H1 (cell line): ENCODE measurements around the gene HMSD. TPM values are rescaled to one million over a fixed set of nuclear protein-coding genes. Genes with fewer than 3 reads are reported as not detected.

Experiments
- CTCF ChIA-PET: fragments of 300-600 bp; sonication (Branson Sonifier 250); formaldehyde crosslinking; loops from one replicate; lab custom pipeline; 2021; ENCODE audit not compliant: partially characterized antibody; lab: Charles Lee
- POLR2A ChIA-PET: fragments of 300-600 bp; sonication (Branson Sonifier 250); formaldehyde crosslinking; loops from one replicate; lab custom pipeline; 2021; ENCODE audit warnings: inconsistent platforms; ENCODE audit not compliant: partially characterized antibody; lab: Charles Lee
- DNase-seq, 2 experiments: peaks; one replicate each; pipeline versions ENCODE4 v3.0.0 to v3.0.0-alpha.2; 2010 to 2022; ENCODE audit warnings: low spot score in 2 of 2, low read depth in 1 of 2, mixed read lengths in 1 of 2
- FAIRE-seq: peaks from 2 replicates; lab custom pipeline; 2011; peaks lifted over from hg19 to GRCh38; lab: Jason Lieb, UNC
- H2AFZ ChIP-seq: 2 replicates; pipeline ENCODE4 v1.8.1; 2012; ENCODE audit warnings: low read length, inconsistent platforms
- H2AK5ac ChIP-seq: 2 replicates; pipeline ENCODE4 v1.6.1; 2013; ENCODE audit warnings: low read depth, low read length
- H2BK120ac ChIP-seq: replicated peaks from 2 replicates; pipeline ENCODE3; 2013; ENCODE audit warnings: low read depth, low read length, inconsistent platforms
- H2BK12ac ChIP-seq: 2 replicates; pipeline ENCODE4 v1.6.1; 2013; ENCODE audit warnings: low read depth, low read length
- H2BK15ac ChIP-seq: 2 replicates; pipeline ENCODE4 v1.6.1; 2013; ENCODE audit warnings: low read length
- H2BK20ac ChIP-seq: 2 replicates; pipeline ENCODE4 v1.6.1; 2013; ENCODE audit warnings: low read length
- H2BK5ac ChIP-seq: 2 replicates; pipeline ENCODE4 v1.6.1; 2013; ENCODE audit warnings: low read depth, low read length
- H3K14ac ChIP-seq: 2 replicates; pipeline ENCODE4 v1.6.1; 2013; ENCODE audit warnings: inconsistent platforms; ENCODE audit not compliant: insufficient read length
- H3K18ac ChIP-seq: 2 replicates; pipeline ENCODE4 v1.6.1; 2013; ENCODE audit warnings: low read length; ENCODE audit errors: extremely low read depth
- H3K23ac ChIP-seq: 2 replicates; pipeline ENCODE4 v1.6.1; 2013; ENCODE audit warnings: inconsistent platforms; ENCODE audit not compliant: insufficient read length
- H3K23me2 ChIP-seq: 2 replicates; pipeline ENCODE4 v1.6.1; 2013; ENCODE audit warnings: low read depth, low read length
- H3K27ac ChIP-seq: 2 replicates; pipeline ENCODE4 v1.6.1; 2011; ENCODE audit warnings: low read depth, low read length, inconsistent platforms
- H3K27me3 ChIP-seq, 4 experiments: replicated peaks in 1 of 4; 1 replicate in 1 of 4; 2 replicates in 3 of 4; pipeline versions ENCODE4 v1.6.1 to v1.8.1; 2011 to 2013; ENCODE audit warnings: low read length in 3 of 4, mild to moderate bottlenecking in 3 of 4, inconsistent platforms in 2 of 4, mixed read lengths in 2 of 4, moderate library complexity in 1 of 4; ENCODE audit not compliant: control insufficient read depth in 3 of 4, insufficient read depth in 3 of 4; ENCODE audit errors: extremely low read depth in 1 of 4
- H3K36me3 ChIP-seq, 4 experiments: 2 replicates each; pipeline versions ENCODE4 v1.6.1 to v1.8.1; 2011 to 2013; ENCODE audit warnings: mild to moderate bottlenecking in 4 of 4, low read length in 3 of 4, moderate library complexity in 2 of 4, control low read depth in 1 of 4, inconsistent platforms in 1 of 4; ENCODE audit not compliant: insufficient read depth in 4 of 4, control insufficient read depth in 2 of 4
- H3K4ac ChIP-seq: replicated peaks from 2 replicates; pipeline ENCODE3; 2013; ENCODE audit warnings: low read length, low read depth, mixed read lengths, inconsistent platforms; ENCODE audit not compliant: insufficient read length
- H3K4me1 ChIP-seq, 4 experiments: replicated peaks in 1 of 4; 1 replicate in 1 of 4; 2 replicates in 3 of 4; pipeline versions ENCODE4 v1.6.1 to v1.8.1; 2011 to 2013; ENCODE audit warnings: low read length in 3 of 4, inconsistent platforms in 2 of 4, mixed read lengths in 1 of 4; ENCODE audit not compliant: insufficient read depth in 4 of 4, control insufficient read depth in 3 of 4
- H3K4me2 ChIP-seq, 2 experiments: 2 replicates each; pipeline versions ENCODE4 v1.6.1 to v1.8.1; 2011 to 2013; ENCODE audit warnings: low read depth in 2 of 2, low read length in 2 of 2, control low read depth in 1 of 2, inconsistent platforms in 1 of 2, mild to moderate bottlenecking in 1 of 2; ENCODE audit not compliant: insufficient read depth in 1 of 2
- H3K4me3 ChIP-seq, 4 experiments: fragments of 200-600, 300-600 bp in 1 of 4; sonication (generic), shearing (Covaris generic), sonication (Bioruptor Twin) in 1 of 4; 2 replicates each; pipeline versions ENCODE4 v1.5.1 to v1.8.1; 2011 to 2016; ENCODE audit warnings: low read length in 4 of 4, low read depth in 3 of 4, control low read depth in 2 of 4, inconsistent platforms in 2 of 4, mild to moderate bottlenecking in 2 of 4, mixed read lengths in 1 of 4, moderate library complexity in 1 of 4; ENCODE audit not compliant: insufficient read depth in 2 of 4; ENCODE audit errors: extremely low read depth in 1 of 4
- H3K56ac ChIP-seq: replicated peaks from 2 replicates; pipeline ENCODE3; 2013; ENCODE audit warnings: low read depth, mild to moderate bottlenecking, mixed read lengths, low read length, inconsistent platforms; ENCODE audit not compliant: insufficient read length
- H3K79me1 ChIP-seq: 2 replicates; pipeline ENCODE4 v1.6.1; 2013; ENCODE audit warnings: low read depth, low read length, control low read depth
- H3K79me2 ChIP-seq, 2 experiments: 2 replicates each; pipeline versions ENCODE4 v1.6.1 to v1.8.1; 2012 to 2013; ENCODE audit warnings: low read length in 2 of 2, mild to moderate bottlenecking in 2 of 2, inconsistent platforms in 1 of 2; ENCODE audit not compliant: insufficient read depth in 2 of 2, control insufficient read depth in 1 of 2
- H3K9ac ChIP-seq, 4 experiments: replicated peaks in 1 of 4; 1 replicate in 1 of 4; 2 replicates in 3 of 4; pipeline versions ENCODE4 v1.6.1 to v1.8.1; 2011 to 2013; ENCODE audit warnings: low read depth in 3 of 4, low read length in 3 of 4, control low read depth in 2 of 4, mild to moderate bottlenecking in 2 of 4, moderate library complexity in 2 of 4, inconsistent platforms in 1 of 4; ENCODE audit errors: extremely low read depth in 1 of 4
- H3K9me3 ChIP-seq, 2 experiments: 2 replicates each; pipeline versions ENCODE4 v1.6.1 to v1.8.1; 2012 to 2013; ENCODE audit warnings: mild to moderate bottlenecking in 2 of 2, moderate library complexity in 2 of 2, control low read depth in 1 of 2, inconsistent platforms in 1 of 2, low read depth in 1 of 2, low read length in 1 of 2, mixed read lengths in 1 of 2; ENCODE audit not compliant: insufficient read depth in 2 of 2
- H4K20me1 ChIP-seq, 2 experiments: replicated peaks in 1 of 2; 2 replicates each; pipeline versions ENCODE3 to v1.8.1; 2011 to 2013; ENCODE audit warnings: inconsistent platforms in 2 of 2, low read length in 2 of 2, mild to moderate bottlenecking in 1 of 2; ENCODE audit not compliant: insufficient read depth in 2 of 2, control insufficient read depth in 1 of 2
- H4K5ac ChIP-seq: 2 replicates; pipeline ENCODE4 v1.6.1; 2013; ENCODE audit warnings: low read length, low read depth, mixed read lengths, inconsistent platforms; ENCODE audit not compliant: insufficient read length
- H4K8ac ChIP-seq: 2 replicates; pipeline ENCODE4 v1.8.0; 2013; ENCODE audit warnings: mild to moderate bottlenecking, moderate library complexity, low read length, inconsistent platforms; ENCODE audit not compliant: insufficient read depth; ENCODE audit errors: extremely low read depth
- H4K91ac ChIP-seq: replicated peaks from 2 replicates; pipeline ENCODE3; 2013; ENCODE audit warnings: low read length, mixed read lengths, inconsistent platforms; ENCODE audit not compliant: insufficient read length
- CHD1 ChIP-seq: IDR thresholded peaks from 2 replicates; pipeline ENCODE4 v1.6.1; 2012; ENCODE audit warnings: low read depth, low read length, improper control_type of control experiment
- EZH2 ChIP-seq: fragments of 200-600 bp; sonication (generic); IDR thresholded peaks from 2 replicates; pipeline ENCODE4 v1.7.1; 2012; ENCODE audit warnings: low read depth, mild to moderate bottlenecking, moderate library complexity, low read length, inconsistent platforms; ENCODE audit not compliant: severe bottlenecking
- NANOG ChIP-seq: IDR thresholded peaks from 2 replicates; pipeline ENCODE4 v1.6.1; 2011; ENCODE audit warnings: low read length, low read depth, mild to moderate bottlenecking, inconsistent platforms; ENCODE audit not compliant: insufficient read depth, poor library complexity, severe bottlenecking
- RNF2 ChIP-seq: fragments of 200-900, 300-1000 bp; sonication (generic); IDR thresholded peaks from 2 replicates; pipeline ENCODE4 v1.7.1; 2016; ENCODE audit warnings: borderline replicate concordance, low read depth, mild to moderate bottlenecking, antibody characterized with exemption, low read length; ENCODE audit not compliant: poor library complexity, severe bottlenecking; ENCODE audit errors: missing control alignments
- RXRA ChIP-seq: IDR thresholded peaks from 2 replicates; pipeline ENCODE4 v1.6.1; 2011; ENCODE audit warnings: low read depth, mild to moderate bottlenecking, low read length, moderate library complexity; ENCODE audit not compliant: insufficient read depth
- SIX5 ChIP-seq: IDR thresholded peaks from 2 replicates; pipeline ENCODE4 v1.6.1; 2011; ENCODE audit warnings: mild to moderate bottlenecking, low read depth, low read length
- SP4 ChIP-seq: IDR thresholded peaks from 2 replicates; pipeline ENCODE4 v1.6.1; 2012; ENCODE audit warnings: low read length, inconsistent platforms
- TAF7 ChIP-seq: optimal IDR thresholded peaks from 2 replicates; pipeline ENCODE3; 2011; ENCODE audit warnings: low read depth, mild to moderate bottlenecking, inconsistent platforms, low read length, moderate library complexity, borderline replicate concordance
- TEAD4 ChIP-seq: IDR thresholded peaks from 2 replicates; pipeline ENCODE4 v1.6.1; 2012; ENCODE audit warnings: low read depth, low read length, inconsistent platforms, mixed read lengths
- USF2 ChIP-seq: IDR thresholded peaks from 2 replicates; pipeline ENCODE4 v1.6.1; 2011; ENCODE audit warnings: low read length, improper control_type of control experiment
- ZNF274 ChIP-seq: IDR thresholded peaks from 2 replicates; pipeline ENCODE4 v1.7.0; 2012; ENCODE audit warnings: low read length, borderline replicate concordance; ENCODE audit errors: extremely low read depth
- WGBS, 2 experiments: shearing (Covaris generic) in 1 of 2; methylation state at CpG; one replicate each; pipeline versions ENCODE4 v1.1.6 to v1.1.7; 2013 to 2015; ENCODE audit warnings: low lambda C conversion rate in 2 of 2, mixed read lengths in 2 of 2, inconsistent platforms in 1 of 2, low coverage in 1 of 2, missing lambda C conversion rate in 1 of 2; ENCODE audit not compliant: insufficient replicate concordance in 2 of 2, insufficient coverage in 1 of 2, insufficient read length in 1 of 2; ENCODE audit errors: extremely low coverage in 1 of 2, missing lambda C conversion rate in 1 of 2; 5-methylcytosine and 5-hydroxymethylcytosine counted together
- polyA plus RNA-seq, 7 experiments: library from polyadenylated mRNA; depleted of rRNA in 3 of 7; stranded (reverse) in 5 of 7; unstranded in 2 of 7; fragments of >200 nt in 5 of 7; fragments of 200-250 nt in 2 of 7; gene quantifications; 1 replicate in 5 of 7; 2 replicates in 1 of 7; 4 replicates in 1 of 7; pipeline versions ENCODE4 v1.2.1 to v1.2.3, GENCODE V29; 2011 to 2013; ENCODE audit warnings: missing spikeins in 2 of 7, mixed read lengths in 2 of 7
- total RNA-seq: library from RNA; stranded (reverse); fragmentation: NEBNext Ultra II Directional; extraction: Animal tissue kit (Norgen Biotek cat#: 25700); gene quantifications from 2 replicates; pipeline ENCODE4 v1.2.1, GENCODE V29; 2021

The HMSD gene
- total and polyA plus RNA-seq, 2 of the 8 experiments (the other 6 are each of a cell fraction or from before 2014, with no cell fraction given), result 1.3 to 3.0 TPM

GRCh38 chr18:63903851-63904570 lies 45.1 kb upstream of the HMSD start:
- no peaks in the 10 kb centered on the region for H4K20me1 ChIP-seq
- no peak overlapping the region for H3K14ac ChIP-seq
- H3K9ac ChIP-seq, result no peak overlapping the region
- no peak overlapping the region for H2AK5ac ChIP-seq
- no peaks in the 10 kb centered on the region for H3K79me1 ChIP-seq
- 77% methylated on average over 1 of the region's 1 CpG; no CpG with 5 or more reads in 1 of the 2 experiments for WGBS, 2 experiments
- no peaks in the 10 kb centered on the region for H3K79me2 ChIP-seq
- H3K23me2 ChIP-seq, result no peaks in the 10 kb centered on the region
- no peak overlapping the region for H3K4me3 ChIP-seq
- H4K5ac ChIP-seq, result no peak overlapping the region
- no peak overlapping the region for H4K91ac ChIP-seq
- DNase-seq (no peak), FAIRE-seq (no peak)
- peaks cover 0 to 7% of the 10 kb centered on the region in 2 experiments; a peak in 1 of 4 replicates for H3K9me3 ChIP-seq
- H2BK120ac ChIP-seq, result no peak overlapping the region
- CTCF ChIA-PET, result no interaction called here
- no peaks in the 10 kb centered on the region for H3K27me3 ChIP-seq
- H2BK15ac ChIP-seq, result no peak overlapping the region
- no peak overlapping the region for H4K8ac ChIP-seq
- H2BK20ac ChIP-seq, result no peak overlapping the region
- H3K18ac ChIP-seq, result no peak overlapping the region
- POLR2A ChIA-PET, result no interaction called here
- peaks cover 0 to 2% (median 0%) of the 10 kb centered on the region in 4 experiments; a peak in 1 of 7 replicates for H3K4me1 ChIP-seq
- H3K4me2 ChIP-seq, result no peak overlapping the region
- no peak overlapping the region for H3K27ac ChIP-seq
- H3K23ac ChIP-seq, result no peak overlapping the region
- H3K36me3 ChIP-seq, result no peaks in the 10 kb centered on the region
- no peak overlapping the region for H2AFZ ChIP-seq
- H2BK5ac ChIP-seq, result no peak overlapping the region
- no peak overlapping the region for H3K4ac ChIP-seq
- H2BK12ac ChIP-seq, result no peak overlapping the region
- H3K56ac ChIP-seq, result no peak overlapping the region
- TF ChIP-seq EZH2, result no peak
- no peak for TF ChIP-seq TEAD4
- no peak for TF ChIP-seq SP4
- TF ChIP-seq SIX5, result no peak
- TF ChIP-seq NANOG, result no peak
- no peak for TF ChIP-seq RXRA
- no peak for TF ChIP-seq RNF2
- TF ChIP-seq USF2, result no peak
- TF ChIP-seq ZNF274, result no peak
- TF ChIP-seq TAF7, result no peak
- no peak for TF ChIP-seq CHD1
